ENCODE measurements around the gene C17orf50.

Gene C17orf50

GRCh38 chr17:35733366-35733765 is 27.3 kb upstream of the C17orf50 start:
- no peak overlapping the region for H3K4me3 ChIP-seq
- DNase-seq (ENCODE audit: low spot score), result no peak
- TF ChIP-seq CTCF (IDR thresholded peaks at IDR 0.05), result no peak
- H3K27ac ChIP-seq, result no peak overlapping the region

- no peak for TF ChIP-seq CTCF (IDR thresholded peaks at IDR 0.05)
- no peak for DNase-seq (ENCODE audit: low spot score)
- Histone ChIP-seq H3K4me3 (no peak overlapping the region), H3K27ac (no peak overlapping the region)
These were observed 26.3 kb upstream of the C17orf50 start for GRCh38 chr17:35734396-35734795.

- Histone ChIP-seq H3K4me3 (no peak overlapping the region), H3K27ac (no peak overlapping the region)
- no peak for DNase-seq (ENCODE audit: low spot score)
- no peak for TF ChIP-seq CTCF (IDR thresholded peaks at IDR 0.05)
These were observed 25.5 kb upstream of the C17orf50 start for GRCh38 chr17:35735036-35735805.

DNA sequence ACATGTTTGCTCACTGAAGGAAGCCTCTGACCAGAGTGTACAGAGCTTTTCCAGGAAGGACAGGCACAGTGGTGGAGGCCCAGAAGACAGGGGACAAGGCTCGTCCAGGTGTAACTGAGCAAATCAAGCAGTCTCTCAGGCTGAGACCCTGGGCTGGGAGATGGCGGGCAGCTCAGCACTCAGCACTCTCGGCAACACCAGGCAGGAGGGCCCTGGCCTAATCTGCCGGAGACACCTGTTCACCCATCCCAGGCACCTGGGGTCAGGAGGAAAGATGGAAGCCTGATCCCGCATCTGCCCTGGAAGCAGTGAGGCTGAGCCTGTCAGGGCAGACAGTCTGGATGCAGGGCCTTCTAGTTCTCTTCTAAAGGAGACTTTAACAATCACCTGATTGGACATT is 24.5 kb upstream of the C17orf50 start:
- no peak for TF ChIP-seq CTCF (IDR thresholded peaks at IDR 0.05)
- no peak for DNase-seq (ENCODE audit: low spot score)
- H3K27ac ChIP-seq, result no peak overlapping the region
- H3K4me3 ChIP-seq, result no peak overlapping the region

- DNase-seq (ENCODE audit: low spot score), result peak; percentile 53
- no peak overlapping the region for H3K27ac ChIP-seq
- no peak overlapping the region for H3K4me3 ChIP-seq
- TF ChIP-seq CTCF (IDR thresholded peaks at IDR 0.05), result no peak
These were observed 22.1 kb upstream of the C17orf50 start for GRCh38 chr17:35738519-35739133.

GRCh38 chr17:35740216-35740615 is 20.5 kb upstream of the C17orf50 start:
- DNase-seq (ENCODE audit: low spot score), result no peak
- no peak overlapping the region for H3K27ac ChIP-seq
- TF ChIP-seq CTCF (IDR thresholded peaks at IDR 0.05), result no peak
- H3K4me3 ChIP-seq, result no peak overlapping the region
